ENCODE data around the gene AFF2. TPM values are rescaled to one million over a fixed set of nuclear protein-coding genes. Genes with fewer than 3 reads are reported as not detected.

The AFF2 gene
- total and polyA plus RNA-seq, 2 experiments from 2014 or later = 0.31 to 0.54 TPM

DNA sequence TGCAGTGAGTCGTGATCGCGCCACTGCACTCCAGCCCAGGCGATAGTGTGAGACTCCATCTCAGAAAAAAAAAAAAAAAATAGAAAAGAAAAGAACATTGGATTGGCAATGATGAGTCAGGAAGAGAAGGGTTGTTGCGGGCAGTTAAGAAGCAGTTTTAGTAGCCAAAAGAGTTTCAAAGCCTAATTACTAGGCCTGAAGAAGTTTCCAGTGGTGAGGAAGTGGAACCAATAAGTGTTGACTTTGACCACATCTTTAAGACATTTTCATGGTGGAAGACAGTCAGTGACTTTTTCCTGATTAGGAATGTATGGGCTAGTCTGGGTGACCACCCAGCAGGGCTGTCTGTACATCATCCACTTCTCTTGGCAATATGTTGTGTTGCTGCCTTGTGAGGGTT, 442.3 kb downstream of the AFF2 start:
- H3K27me3 ChIP-seq (replicated peaks; ENCODE audit: insufficient read depth) = no peaks in the 10 kb centered on the region
- H3K4me3 ChIP-seq = no peak overlapping the region
- H3K79me2 ChIP-seq (ENCODE audit: insufficient read depth) = no peaks in the 10 kb centered on the region
- H3K9ac ChIP-seq = no peak overlapping the region
- no peaks in the 10 kb centered on the region for H3K9me3 ChIP-seq (ENCODE audit: low read depth)
- H3K9me2 ChIP-seq (ENCODE audit: insufficient read depth) = no peaks in the 10 kb centered on the region
- no peak overlapping the region for H3K4me2 ChIP-seq (ENCODE audit: unreplicated experiment)
- no peaks in the 10 kb centered on the region for H4K20me1 ChIP-seq (ENCODE audit: insufficient read depth)
- H2AFZ ChIP-seq = no peak overlapping the region
- DNase-seq = no peak
- H3K36me3 ChIP-seq (ENCODE audit: low read depth) = no peaks in the 10 kb centered on the region
- no peak overlapping the region for H3K27ac ChIP-seq
- WGBS, 2 experiments (ENCODE audit: low coverage in 1 of 2, low lambda C conversion rate in 2 of 2, missing lambda C conversion rate in 2 of 2) = 40 to 69% methylated on average over 1 to 5 of the region's 5 CpGs
- no peaks in the 10 kb centered on the region for H3K4me1 ChIP-seq (ENCODE audit: insufficient read depth)
- TF ChIP-seq EZH2phosphoT487 (IDR thresholded peaks at IDR 0.05; ENCODE audit: insufficient read depth, low read depth) (no peak), EZH2 (IDR thresholded peaks at IDR 0.05; ENCODE audit: insufficient read depth, poor library complexity, severe bottlenecking) (no peak)
- no peaks in the 10 kb centered on the region for H3F3A ChIP-seq (ENCODE audit: insufficient read depth)
- in situ Hi-C loops (cut with MboI) = no loop called here

DNA sequence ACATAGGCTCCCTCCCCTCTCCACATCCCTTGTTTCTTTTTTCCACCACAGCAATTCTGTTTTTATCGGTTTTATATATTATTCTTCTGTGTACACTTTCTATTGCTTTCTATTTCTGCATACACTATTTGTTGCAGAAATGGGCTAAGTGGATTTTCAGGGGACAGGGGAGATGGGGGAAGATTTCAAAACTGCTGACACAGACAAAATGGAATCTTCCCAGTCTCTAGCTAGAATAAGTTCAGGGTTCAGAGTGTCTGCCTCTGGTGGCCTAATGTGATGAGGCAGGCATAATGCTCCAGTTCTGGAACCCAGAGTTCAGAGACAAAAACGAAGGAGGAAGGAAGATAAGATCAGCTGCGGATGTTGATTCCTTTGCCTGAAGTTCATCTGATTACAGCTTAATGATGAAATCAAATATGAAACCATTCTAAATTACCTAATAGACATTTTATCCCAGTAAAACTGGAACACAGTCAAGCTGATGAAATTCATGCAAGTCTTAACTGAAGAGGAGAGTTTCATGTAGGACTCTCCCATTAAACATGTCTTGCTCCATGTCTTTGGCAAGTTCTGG, 447.1 kb downstream of the AFF2 start:
- Histone ChIP-seq H3K36me3 (ENCODE audit: low read depth) (no peaks in the 10 kb centered on the region), H3K79me2 (ENCODE audit: insufficient read depth) (no peaks in the 10 kb centered on the region), H3K27me3 (replicated peaks; ENCODE audit: insufficient read depth) (no peaks in the 10 kb centered on the region), H3K4me1 (ENCODE audit: insufficient read depth) (no peaks in the 10 kb centered on the region), H3K9me3 (ENCODE audit: low read depth) (no peaks in the 10 kb centered on the region), H4K20me1 (ENCODE audit: insufficient read depth) (no peaks in the 10 kb centered on the region), H3K9ac (no peak overlapping the region), H3K27ac (no peak overlapping the region), H3K4me3 (no peak overlapping the region), H3F3A (ENCODE audit: insufficient read depth) (no peaks in the 10 kb centered on the region), H3K9me2 (ENCODE audit: insufficient read depth) (no peaks in the 10 kb centered on the region), H2AFZ (no peak overlapping the region), H3K4me2 (ENCODE audit: unreplicated experiment) (no peak overlapping the region)
- in situ Hi-C loops (cut with MboI) = no loop called here
- TF ChIP-seq EZH2 (IDR thresholded peaks at IDR 0.05; ENCODE audit: insufficient read depth, poor library complexity, severe bottlenecking) (no peak), EZH2phosphoT487 (IDR thresholded peaks at IDR 0.05; ENCODE audit: insufficient read depth, low read depth) (no peak)
- no peak for DNase-seq
- WGBS, 2 experiments (ENCODE audit: low coverage in 1 of 2, low lambda C conversion rate in 2 of 2, missing lambda C conversion rate in 2 of 2) = 86 to 95% methylated on average over 3 of the region's 3 CpGs

- no peak overlapping the region for H2AFZ ChIP-seq
- no peak overlapping the region for H3K27ac ChIP-seq
- H3K27me3 ChIP-seq (replicated peaks; ENCODE audit: insufficient read depth) = no peaks in the 10 kb centered on the region
- no peaks in the 10 kb centered on the region for H3F3A ChIP-seq (ENCODE audit: insufficient read depth)
- H3K9me3 ChIP-seq (ENCODE audit: low read depth) = no peaks in the 10 kb centered on the region
- TF ChIP-seq EZH2phosphoT487 (IDR thresholded peaks at IDR 0.05; ENCODE audit: insufficient read depth, low read depth) (no peak), EZH2 (IDR thresholded peaks at IDR 0.05; ENCODE audit: insufficient read depth, poor library complexity, severe bottlenecking) (no peak)
- no peak overlapping the region for H3K4me2 ChIP-seq (ENCODE audit: unreplicated experiment)
- in situ Hi-C loops (cut with MboI) = no loop called here
- 75% methylated on average over 2 to 3 of the region's 3 CpGs for WGBS, 2 experiments (ENCODE audit: low coverage in 1 of 2, low lambda C conversion rate in 2 of 2, missing lambda C conversion rate in 2 of 2)
- no peak overlapping the region for H3K9ac ChIP-seq
- no peaks in the 10 kb centered on the region for H3K9me2 ChIP-seq (ENCODE audit: insufficient read depth)
- H3K4me1 ChIP-seq (ENCODE audit: insufficient read depth) = no peaks in the 10 kb centered on the region
- H3K36me3 ChIP-seq (ENCODE audit: low read depth) = no peaks in the 10 kb centered on the region
- H3K79me2 ChIP-seq (ENCODE audit: insufficient read depth) = no peaks in the 10 kb centered on the region
- no peaks in the 10 kb centered on the region for H4K20me1 ChIP-seq (ENCODE audit: insufficient read depth)
- DNase-seq = no peak
- H3K4me3 ChIP-seq = no peak overlapping the region
Measured at GRCh38 chrX:148956352-148956751, 455.9 kb downstream of the AFF2 start.

- Histone ChIP-seq H3K27ac (no peak overlapping the region), H3K9ac (no peak overlapping the region)
Measured at GRCh38 chrX:148958901-148959300, 458.5 kb downstream of the AFF2 start.

More at GRCh38 chrX:148958901-148959300, 458.5 kb downstream of the AFF2 start:
- peak; percentile 14 for DNase-seq
- no peaks in the 10 kb centered on the region for H3K4me1 ChIP-seq (ENCODE audit: insufficient read depth)
- no peaks in the 10 kb centered on the region for H3K9me3 ChIP-seq (ENCODE audit: low read depth)
- H3K36me3 ChIP-seq (ENCODE audit: low read depth) = no peaks in the 10 kb centered on the region
- in situ Hi-C loops (cut with MboI) = no loop called here
- no peaks in the 10 kb centered on the region for H3F3A ChIP-seq (ENCODE audit: insufficient read depth)
- no peaks in the 10 kb centered on the region for H3K27me3 ChIP-seq (replicated peaks; ENCODE audit: insufficient read depth)
- no peak overlapping the region for H3K4me3 ChIP-seq
- no peaks in the 10 kb centered on the region for H3K79me2 ChIP-seq (ENCODE audit: insufficient read depth)
- H4K20me1 ChIP-seq (ENCODE audit: insufficient read depth) = no peaks in the 10 kb centered on the region
- no peak overlapping the region for H2AFZ ChIP-seq
- 14 to 67% methylated on average over 1 of the region's 1 CpG for WGBS, 2 experiments (ENCODE audit: low coverage in 1 of 2, low lambda C conversion rate in 2 of 2, missing lambda C conversion rate in 2 of 2)
- TF ChIP-seq EZH2 (IDR thresholded peaks at IDR 0.05; ENCODE audit: insufficient read depth, poor library complexity, severe bottlenecking) (no peak), EZH2phosphoT487 (IDR thresholded peaks at IDR 0.05; ENCODE audit: insufficient read depth, low read depth) (no peak)
- H3K4me2 ChIP-seq (ENCODE audit: unreplicated experiment) = no peak overlapping the region
- H3K9me2 ChIP-seq (ENCODE audit: insufficient read depth) = no peaks in the 10 kb centered on the region
